Superior temporal gyrus (tissue), 1 donor: Measurements from ENCODE around the gene IL7R.

Experiments used
- DNase-seq: peaks from one replicate; pipeline ENCODE4 v3.0.0-alpha.2; 2016; ENCODE audit errors: extremely low spot score

Gene IL7R

DNA sequence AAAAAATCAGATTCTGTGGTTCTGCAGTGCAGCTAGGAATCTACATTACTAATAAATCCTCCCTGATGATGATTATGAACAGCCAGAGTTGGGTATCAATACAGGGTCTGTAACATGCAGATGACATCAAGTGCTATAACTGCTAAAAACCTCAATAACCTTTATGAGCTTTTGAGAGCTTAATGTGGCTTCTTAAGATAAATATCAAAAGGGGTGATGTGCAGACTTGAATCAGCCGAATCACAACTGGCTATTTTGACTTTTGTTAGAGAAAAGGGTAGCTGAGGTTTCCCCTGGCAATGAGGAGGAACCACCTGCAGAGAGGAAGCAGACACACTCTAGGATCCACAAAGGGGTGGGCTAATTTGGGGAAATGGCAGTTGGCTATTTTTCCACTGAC lies 51.5 kb downstream of the IL7R start:
- DNase-seq = no peak

- no peak for DNase-seq
These were observed 52.1 kb downstream of the IL7R start for GRCh38 chr5:35908814-35909213.

GRCh38 chr5:35919191-35919590 lies 62.5 kb downstream of the IL7R start:
- DNase-seq = no peak

- DNase-seq = no peak
These were observed 64.2 kb downstream of the IL7R start for GRCh38 chr5:35920890-35921289.

GRCh38 chr5:35921930-35922329 lies 65.2 kb downstream of the IL7R start:
- DNase-seq = no peak

- no peak for DNase-seq
These were observed 65.8 kb downstream of the IL7R start for GRCh38 chr5:35922468-35922867.

- no peak for DNase-seq
These were observed 67.6 kb downstream of the IL7R start for GRCh38 chr5:35924122-35924949.

DNA sequence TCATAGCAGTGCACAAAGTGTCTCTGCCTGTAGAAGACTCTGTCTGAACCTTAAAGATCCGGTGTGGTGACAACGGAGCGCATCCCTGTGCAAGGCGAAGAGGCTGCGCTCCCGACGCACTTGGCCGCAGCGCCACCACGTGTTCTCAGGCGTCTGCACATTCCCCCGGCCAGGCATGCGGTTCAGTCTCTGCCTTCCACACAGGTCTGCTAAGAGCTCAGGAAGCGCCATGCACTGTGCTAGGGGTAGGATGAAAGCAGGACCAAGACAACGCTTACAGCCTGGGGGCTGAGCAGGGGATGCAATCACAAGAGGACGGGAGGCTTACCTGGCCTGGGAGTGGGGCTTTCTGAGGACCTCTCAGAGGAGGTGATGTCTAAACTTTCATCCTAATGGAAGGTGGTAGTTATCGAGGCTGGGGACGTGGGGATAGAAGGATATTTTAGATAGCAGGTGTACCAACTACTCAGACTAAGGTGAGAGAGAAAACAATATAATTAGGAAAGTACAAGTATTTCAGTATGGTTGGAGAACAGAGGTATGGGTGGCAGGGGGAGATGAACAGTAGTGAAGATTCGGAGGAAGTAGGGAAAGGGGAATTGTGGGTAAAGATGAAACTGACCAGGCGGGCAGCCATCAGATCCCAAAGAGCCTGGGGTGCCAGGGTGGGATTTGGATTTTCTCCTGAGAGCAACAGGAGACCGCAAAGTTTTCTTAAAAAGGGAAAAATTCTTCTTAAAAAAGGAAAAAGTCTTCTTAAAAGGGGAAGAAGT lies 68.4 kb downstream of the IL7R start:
- DNase-seq = peak; percentile 84

DNA sequence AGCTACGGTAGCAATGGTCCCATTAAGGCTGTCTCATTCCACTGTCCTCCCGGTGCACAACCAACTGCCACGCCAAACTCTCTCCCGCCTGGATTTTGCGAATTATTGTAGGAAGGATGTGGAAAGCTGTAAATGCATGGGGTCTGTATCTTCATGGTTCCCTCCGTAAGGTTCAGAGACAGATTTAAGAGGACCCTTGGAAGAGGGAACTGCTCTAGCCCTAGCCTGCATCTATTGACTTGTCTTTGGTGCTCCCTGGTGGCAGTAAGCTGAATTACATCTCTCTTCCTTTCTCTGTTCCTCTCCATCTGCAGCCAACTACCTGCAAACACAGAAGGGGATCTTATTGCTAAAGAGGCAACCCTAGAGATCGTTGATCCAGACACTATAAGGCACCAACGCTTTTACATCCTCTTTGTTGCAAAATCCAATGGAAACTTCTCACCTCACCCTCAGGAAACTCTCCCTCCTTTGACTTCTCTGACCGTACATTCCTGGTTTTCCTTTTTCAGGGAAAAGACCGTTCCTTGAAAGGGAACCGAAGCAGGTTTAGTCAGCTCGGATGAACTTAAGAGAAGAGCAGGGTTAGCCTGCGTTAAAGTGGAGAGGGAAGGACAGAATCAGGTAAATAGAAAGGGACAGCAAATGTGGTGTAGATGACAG lies 69.8 kb downstream of the IL7R start:
- peak; percentile 93 for DNase-seq
